Stimulated activated CD8-positive, alpha-beta memory T cell treated with anti-CD3 and anti-CD28 coated beads, Interleukin-12 subunit alpha, Interleukin-12 subunit beta, amount 100 ng/mL, for 1 hour (primary cell): ENCODE results near the gene AAGAB.
"Not testable (repeated sequence)": the region's sequence is repeated elsewhere in the genome, so short reads cannot be mapped to it uniquely, and the experiment has no call there.

Experiments used
- DNase-seq: peaks from one replicate; pipeline ENCODE4 v3.0.0-alpha.2; 2020; ENCODE audit warnings: low read depth

The AAGAB gene

DNA sequence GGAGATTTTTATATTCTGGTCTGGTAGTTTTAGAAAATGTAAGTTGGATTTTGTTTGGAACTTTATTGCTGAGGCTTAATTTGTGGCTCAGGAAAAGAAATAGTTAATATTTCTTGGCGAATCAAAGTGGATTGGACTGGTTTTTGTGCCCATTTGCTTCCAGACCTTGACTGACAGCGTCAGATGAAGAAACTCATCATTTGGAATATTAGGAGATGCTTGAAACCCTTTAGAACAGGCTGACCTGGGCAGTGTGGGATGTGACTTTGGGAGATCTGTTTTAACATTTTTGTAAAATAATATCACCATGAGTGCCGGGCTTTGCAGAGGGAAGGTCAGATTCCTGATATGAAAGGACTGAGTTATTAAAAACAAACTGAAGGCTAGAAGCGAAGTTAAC, 83.0 kb downstream of the AAGAB start:
- no peak for DNase-seq

DNA sequence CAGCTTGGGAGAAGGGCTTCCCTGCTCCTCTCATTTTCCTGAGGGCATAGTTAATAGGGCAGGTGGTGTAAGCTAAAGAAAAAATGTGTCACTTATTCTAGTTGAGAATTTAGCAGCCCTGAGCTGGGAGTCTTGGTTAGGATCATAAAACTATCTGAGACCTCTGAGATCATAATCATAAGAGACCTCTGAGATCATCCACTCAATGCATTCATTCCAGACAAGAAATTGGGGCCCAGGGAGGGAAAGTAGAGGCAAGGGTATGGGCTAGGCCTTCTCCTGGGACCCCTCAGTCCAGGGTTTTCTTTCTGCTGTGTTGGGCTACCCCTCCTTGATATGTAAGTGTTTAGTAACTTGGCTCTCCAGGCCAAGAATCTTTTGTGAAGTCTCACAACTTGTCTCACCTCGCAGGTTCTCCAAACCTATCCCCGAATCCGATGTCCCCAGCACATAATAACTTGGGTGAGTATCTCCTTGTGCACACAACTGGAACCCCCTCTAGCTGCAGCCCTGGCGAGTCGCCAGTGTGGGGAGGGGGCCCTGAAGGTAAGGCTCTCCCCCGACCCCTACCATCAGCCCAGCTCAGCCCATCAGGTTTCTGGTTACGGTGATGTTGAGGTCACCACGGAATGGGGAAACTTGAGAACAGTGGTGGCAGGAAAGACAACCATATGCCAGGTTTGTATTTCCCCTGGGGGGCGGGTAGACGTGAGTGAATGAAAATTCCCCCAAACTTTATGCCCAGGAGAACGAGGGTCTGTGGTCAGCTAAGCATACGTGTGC, 84.1 kb downstream of the AAGAB start:
- DNase-seq: no peak

DNA sequence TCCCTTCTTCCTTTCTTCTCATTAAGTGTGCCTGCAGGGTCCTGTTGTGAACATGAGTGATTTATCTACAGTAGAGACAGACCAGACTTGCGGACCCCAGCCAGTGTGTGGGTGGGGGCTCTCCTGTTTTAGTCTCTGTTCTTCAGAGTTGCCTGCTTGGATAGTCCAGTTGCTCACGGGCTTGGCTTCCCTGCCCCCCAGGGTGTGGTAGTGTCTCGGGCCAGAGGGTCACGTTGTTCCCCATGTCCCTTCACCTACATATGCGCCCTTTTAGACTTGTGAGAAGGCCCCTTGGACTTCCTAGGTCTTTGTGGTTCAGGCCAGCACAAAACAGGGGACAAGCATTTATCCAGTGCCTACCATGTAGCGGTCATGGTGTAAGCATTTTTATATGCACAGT, 85.8 kb downstream of the AAGAB start:
- DNase-seq: no peak

DNA sequence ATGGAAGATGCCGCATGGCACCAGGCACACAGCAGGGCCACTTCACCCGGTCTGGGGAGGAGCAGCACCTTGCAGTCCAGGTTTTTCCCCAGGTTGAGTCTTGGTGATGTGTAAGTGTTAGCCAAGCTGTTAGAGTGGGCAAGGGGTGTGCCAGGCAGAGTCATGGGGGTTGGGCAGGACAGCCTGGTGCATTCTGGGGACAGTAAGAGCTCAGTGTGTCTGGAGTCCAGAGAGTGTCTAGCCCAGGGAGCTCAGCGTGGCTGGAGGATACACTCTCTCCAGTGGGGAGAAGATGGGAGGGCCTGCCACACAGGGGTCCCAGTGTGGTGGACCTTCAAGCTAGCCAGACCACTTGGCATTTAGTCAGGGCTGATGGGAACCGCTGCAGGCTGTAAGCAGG, 87.4 kb downstream of the AAGAB start:
- DNase-seq: no peak

DNA sequence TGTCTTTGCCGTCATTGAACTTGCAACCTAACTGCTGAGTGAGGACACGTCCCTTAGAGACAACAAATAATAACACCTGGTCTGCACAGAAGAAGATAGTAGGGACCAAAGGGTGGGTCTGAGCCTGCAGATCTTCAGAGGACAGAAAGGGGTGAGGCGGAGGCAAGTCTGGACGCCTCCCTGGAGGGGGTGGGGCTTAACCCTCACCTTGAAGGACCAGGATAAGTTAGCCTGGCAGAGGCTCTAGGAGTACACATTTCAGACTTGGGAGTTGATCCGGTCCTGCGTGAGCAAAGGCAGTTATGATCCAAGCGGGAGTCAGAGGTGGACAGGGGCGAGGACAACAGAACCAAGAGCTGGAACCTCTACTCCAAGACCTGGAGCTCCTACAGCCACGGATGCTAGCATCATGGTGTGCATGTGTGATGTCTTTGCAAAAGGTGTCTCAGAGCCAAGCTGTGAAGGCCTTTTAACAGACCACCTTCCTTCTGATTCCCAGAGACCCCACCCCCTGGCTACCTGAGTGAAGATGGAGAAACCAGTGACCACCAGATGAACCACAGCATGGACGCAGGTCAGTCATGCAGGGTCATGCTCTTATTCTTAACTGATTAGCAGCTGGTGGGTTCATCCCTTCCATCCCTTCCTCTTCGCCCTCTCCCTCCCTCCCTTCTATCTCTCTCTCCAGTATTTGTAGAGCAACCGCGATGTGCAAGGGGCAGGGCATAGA, 88.0 kb downstream of the AAGAB start:
- DNase-seq: no peak

- DNase-seq: no peak
These were observed 88.9 kb downstream of the AAGAB start for GRCh38 chr15:67165254-67166253.

DNA sequence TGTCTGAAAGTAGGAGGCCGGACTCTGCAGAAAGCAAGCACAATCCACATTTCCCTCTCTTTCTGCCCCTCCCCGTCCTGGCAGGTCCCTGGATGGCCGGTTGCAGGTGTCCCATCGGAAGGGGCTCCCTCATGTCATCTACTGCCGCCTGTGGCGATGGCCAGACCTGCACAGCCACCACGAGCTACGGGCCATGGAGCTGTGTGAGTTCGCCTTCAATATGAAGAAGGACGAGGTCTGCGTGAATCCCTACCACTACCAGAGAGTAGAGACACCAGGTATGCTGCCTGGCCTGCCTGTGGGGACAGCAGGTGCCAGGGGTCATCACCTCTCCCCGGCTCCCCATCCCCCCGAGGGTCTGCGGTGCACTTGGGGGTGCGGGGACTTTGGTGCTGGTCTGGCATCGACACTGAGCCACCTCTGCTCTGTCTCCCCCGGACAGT, 89.6 kb downstream of the AAGAB start:
- DNase-seq: no peak

DNA sequence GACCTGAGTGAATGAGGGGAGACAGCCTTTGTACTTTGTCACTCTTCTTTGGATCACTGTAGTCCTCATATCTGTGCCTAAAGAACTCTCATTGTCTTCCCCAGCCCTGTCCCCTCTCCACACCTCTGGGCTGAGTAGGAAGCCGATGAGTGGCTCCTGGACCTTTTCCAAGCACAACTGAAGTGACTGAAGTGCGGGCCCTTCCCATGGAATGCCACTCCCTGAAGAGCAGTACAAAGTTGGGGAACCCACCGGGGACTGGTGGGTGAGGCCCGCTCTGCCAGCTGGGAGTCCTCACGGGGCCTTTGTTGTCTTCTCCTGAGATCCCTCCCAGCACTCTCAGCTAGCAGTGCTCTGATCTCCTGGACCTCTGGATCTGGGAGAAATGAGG, 90.1 kb downstream of the AAGAB start:
- no peak for DNase-seq

GRCh38 chr15:67163180-67163579, 91.3 kb downstream of the AAGAB start:
- no peak for DNase-seq

DNA sequence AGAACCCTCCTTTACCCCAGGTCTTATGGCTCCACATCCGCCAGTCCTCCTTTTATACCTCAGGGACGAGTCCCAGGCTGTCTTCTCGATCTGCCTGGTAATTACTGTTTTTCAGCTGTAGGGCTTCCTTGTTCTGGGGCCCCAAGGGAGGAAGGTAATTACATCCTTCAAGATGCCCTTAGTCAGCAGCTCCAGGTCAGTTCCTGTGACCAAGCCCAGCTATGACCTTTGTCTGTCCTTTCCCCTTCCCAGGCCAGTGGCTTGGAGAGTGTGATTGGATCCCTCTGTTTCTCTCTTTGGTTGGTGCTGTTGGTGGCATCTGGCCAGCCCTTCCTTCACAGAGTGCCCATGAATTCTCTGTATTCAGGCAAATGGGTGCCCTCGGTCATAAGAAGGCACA, 92.6 kb downstream of the AAGAB start:
- no peak for DNase-seq

GRCh38 chr15:67161412-67161811, 93.0 kb downstream of the AAGAB start:
- DNase-seq: no peak

DNA sequence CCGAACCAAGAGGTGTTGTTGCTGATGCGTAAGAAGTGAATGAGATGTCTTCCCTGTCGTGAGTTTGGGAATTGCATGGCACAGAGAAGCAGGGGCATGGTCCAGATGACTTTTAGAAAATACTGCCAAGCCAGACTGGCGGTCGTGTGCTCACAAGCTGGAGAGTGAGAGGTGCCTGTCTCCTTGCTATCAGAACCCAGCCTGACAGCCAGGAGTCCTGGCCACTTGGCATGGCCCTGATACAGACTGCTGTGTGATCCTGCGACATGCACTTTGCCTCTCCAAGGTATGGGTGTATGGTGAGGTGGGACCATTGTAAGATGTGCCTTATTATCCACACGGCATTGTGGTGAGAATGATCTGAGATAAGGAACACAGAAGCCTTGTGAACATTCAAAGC, 96.1 kb downstream of the AAGAB start:
- DNase-seq: no peak

DNA sequence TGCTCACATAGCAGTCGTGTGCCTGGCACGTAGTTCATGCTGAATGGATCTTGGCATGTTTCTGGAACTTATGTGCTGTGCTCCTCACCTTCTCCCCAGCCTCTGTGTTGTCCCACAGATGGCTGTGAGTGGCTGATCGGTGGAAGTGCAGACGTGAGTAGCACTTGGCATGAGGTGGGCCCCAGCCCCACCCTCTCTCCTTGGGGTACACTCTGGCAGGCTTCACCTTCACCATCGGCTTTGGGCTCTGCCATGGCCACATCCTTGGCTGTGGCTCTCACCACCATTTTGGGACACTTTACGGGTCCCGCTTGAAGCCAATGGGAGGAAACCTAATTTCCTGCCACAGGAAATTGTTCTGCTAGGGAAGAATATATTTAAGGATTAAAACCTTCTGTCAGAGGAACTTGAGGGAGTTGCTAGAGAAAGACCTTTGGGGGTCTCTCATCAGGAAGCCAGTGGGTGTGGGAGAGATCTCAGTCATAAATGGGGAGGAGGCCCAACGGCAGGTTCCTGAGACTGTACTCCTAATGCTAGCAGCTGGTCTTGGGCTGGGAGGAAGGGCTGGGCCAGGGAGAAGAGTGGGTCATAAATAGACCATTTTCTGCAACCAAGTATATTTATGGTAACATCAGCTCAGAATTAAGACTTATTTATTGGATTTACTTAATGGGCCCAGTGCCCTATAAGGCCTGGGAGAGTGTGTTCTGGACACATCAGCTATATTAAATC, 96.8 kb downstream of the AAGAB start:
- DNase-seq: no peak

GRCh38 chr15:67156834-67157233, 97.6 kb downstream of the AAGAB start:
- DNase-seq: no peak

DNA sequence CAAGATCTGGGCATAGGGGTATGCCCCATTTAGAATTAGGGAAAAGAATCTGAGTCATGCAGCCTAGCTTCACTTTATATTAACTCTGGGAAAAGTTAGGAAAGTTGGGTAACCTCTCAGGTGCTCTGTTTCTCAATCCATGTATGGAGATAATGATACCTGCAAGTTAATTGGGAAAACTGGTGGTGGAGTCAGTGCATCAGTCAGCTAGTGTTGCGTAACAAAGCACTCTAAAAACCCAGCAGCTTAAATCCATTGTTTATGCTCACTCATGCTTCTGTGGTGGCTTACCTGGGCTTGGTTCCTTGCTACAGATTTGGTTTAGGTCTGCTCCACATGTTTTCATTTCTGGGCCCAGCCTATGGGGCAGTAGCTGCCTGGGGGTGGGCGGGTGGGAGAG, 98.0 kb downstream of the AAGAB start:
- no peak for DNase-seq

DNA sequence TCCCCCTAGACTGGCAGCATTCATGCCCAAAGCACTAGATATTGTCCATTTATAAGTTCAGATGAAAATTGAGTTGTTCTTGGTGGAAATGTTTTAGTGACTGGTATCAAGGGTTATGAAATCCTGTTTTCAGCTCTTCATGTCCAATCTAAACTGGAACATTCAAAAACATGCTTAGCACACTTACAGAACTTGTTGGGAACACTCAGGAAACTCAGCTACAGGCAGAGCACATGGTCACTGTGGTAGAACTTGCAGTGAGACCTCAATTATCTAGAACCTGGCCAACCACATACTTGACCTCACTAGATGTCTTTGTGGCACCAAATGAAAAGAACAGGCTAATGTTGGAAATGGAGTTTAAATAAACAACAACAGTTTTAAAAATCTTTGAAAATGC, 100.2 kb downstream of the AAGAB start:
- no peak for DNase-seq

GRCh38 chr15:67153044-67153443, 101.4 kb downstream of the AAGAB start:
- DNase-seq: not testable (repeated sequence)

GRCh38 chr15:67152429-67152828, 102.0 kb downstream of the AAGAB start:
- no peak for DNase-seq
